NCI-H2081 (cell line): Measurements from ENCODE around the gene USP25.

Experiments
- DNase-seq, 2 experiments: peaks; one replicate each; lab custom pipeline; 2025; lab: John Stamatoyannopoulos, UW

Gene USP25

DNA sequence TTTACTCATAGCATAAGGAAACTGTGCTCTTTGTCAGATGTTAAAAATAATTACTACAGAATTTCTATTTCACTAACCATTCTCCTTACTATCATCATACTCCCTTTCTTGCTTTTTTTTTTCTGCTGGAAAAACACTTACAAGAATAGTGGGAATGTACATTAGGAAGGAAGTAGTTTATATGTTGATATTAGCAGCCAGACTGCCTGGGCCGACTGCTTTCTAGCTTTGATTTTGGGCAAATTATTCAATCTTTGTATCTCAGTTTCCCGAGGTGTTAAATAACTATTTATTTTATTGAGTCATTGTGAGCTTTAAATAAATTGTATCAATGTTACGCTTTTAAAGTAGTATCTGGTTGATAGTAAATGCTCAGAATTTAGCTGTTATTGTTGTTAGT lies 122.4 kb downstream of the USP25 start:
- no peak for DNase-seq

DNA sequence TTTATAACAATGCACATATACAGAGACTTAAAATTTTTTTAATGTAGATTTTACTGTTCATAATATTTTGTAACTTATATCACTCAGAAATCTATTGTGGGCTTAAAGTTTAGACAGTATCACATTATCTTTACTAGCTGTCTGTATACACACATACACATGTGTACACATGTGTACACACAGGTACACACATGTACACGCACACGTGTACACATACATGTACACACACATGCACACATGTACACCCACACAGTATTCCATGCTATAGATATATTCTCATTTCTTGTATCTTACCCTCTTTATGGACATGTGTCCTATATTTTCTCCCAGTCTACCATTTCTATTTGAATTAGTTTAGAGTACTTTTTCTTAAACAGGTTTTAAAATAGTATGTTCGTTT lies 123.3 kb downstream of the USP25 start:
- DNase-seq, result no peak

DNA sequence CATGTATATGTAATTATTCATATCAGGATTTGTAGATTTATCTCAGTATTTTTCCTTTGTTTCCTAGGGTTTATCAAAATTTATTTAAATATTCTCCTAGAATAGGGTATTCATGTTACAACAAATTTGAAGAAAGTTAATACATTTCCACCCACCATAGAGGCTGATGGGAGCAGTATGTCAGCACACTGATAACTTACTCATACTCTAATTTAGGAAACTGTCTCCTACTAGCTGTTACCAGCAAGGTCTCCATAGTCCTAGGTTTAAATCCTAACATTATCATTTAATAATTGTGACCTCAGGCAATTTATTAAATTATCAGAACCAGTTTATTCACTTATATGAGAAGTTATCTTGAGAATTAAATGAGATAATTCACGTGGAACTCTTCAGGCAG lies 127.0 kb downstream of the USP25 start:
- DNase-seq, result no peak

DNA sequence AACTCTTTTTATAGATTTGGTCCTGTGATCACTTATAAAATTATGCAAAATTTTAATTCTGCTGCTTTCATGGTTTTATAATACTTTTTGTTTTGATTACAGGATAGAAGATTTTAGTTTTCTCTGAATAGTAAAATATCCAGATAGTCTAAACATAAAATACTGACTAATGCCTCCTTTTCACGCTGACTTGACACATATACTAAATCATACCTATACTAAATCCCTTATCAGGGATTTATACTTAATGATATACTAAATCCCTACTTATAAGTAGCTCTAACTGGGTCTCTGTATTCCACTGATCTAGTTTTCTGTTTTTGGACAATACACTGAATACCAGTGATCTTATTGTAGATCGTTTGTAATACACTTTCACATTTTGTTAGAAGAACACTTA lies 128.0 kb downstream of the USP25 start:
- DNase-seq, result no peak

DNA sequence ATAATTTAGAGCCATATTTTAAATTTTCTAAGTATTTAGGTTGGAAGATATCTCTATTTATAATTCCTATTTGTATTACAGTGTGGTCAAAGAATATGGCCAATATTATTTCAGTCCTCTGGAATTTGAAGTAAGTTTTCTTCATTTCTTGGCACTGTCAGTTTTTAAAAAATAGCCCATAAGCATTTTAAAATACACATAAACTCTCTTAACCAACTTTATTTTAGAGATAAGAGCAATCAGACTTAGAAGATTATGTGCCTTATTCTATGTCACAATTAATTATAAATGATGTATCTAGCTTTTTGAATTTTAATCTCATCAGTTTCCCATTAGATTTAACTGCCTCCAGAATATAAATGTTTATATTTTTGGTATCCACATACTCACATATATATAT lies 130.8 kb downstream of the USP25 start:
- no peak for DNase-seq

DNA sequence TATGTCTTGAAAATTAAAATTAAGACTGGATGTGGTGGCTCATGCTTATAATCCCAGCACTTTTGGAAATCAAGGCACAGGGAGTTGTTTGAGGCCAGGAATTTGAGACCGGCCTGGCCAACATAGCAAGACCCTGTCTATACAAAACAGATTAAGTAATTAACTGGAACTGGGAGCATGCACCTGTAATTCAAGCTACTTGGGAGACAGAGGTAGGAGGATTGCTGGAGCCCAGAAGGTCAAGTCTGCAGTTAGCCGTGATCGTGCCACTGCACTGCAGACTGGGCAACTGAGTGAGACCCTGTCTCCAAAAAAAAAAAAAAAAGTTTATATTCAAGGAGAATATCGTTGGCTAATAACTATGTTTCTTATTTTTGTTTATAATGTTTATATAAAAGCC lies 139.2 kb downstream of the USP25 start:
- no peak for DNase-seq

DNA sequence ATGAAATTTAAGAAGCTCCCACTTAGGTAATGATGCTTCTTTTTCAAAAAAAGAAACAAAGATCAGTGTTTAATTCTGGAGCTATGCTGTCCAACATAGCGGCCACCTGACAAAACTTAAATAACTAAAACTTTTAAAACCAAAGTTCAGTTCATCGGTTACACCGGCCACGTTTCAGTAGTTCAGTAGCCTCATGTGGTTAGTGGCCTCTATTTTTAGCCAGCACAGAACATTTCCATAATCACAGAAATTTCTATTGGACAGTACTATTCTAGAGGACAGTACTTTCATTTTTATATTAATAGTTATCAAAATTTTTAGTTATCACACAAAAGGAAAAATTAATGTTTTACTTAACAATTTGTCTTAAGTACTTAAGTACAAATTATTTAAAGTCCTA lies 141.0 kb downstream of the USP25 start:
- DNase-seq, result no peak

DNA sequence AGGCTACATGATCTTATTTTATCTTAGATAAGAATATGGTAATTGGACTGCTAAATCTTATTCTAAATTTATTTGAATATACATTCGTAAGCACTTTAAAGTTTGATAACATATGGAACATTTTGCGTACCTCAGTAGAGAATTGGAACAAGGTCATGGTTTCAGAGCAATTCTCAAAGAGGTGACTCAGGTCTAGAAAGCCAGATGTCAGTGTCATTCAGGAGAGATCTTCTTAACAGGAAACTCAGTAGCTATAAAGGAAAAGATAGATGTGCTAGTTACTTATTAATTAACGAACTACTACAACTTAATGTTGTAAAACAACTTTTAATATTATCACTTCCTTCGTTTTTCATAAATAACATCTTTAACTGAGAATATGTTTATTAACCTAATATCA lies 142.5 kb downstream of the USP25 start:
- no peak for DNase-seq

DNA sequence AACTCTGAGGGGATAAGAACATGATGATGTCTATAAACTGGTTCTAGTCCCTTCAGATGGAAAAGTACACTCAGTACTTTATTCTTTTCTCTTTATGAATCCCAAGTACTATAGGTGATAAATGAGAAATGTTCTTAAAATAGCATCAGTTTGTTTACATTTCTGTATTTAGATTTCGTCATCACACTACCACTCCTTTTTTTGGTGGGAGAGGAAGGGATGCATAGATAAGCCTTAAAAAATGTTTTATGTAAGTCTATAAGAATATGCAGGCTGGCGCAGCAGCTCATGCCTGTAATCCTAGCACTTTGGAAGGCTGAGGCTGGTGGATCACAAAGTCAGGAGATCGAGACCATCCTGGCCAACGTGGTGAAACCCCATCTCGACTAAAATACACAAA lies 144.8 kb downstream of the USP25 start:
- DNase-seq, result no peak

DNA sequence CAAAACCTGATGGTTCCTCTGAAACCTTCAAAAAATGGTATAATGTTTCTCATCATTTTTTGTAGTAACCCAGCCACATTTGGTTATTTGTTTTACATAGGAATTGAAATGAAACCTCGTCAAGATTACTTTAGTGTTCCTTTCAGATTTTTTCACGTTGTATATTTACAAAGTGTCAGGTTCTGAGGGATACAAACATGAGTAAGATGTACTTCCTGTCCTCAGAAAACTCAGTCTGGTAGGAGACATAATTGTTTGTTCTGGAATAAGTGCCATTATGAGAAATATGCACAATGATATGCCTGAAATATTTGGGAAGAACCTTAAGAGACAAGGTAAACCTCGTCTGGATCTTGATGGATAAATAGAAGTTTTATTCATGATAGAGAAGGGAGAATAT lies 145.5 kb downstream of the USP25 start:
- no peak for DNase-seq

DNA sequence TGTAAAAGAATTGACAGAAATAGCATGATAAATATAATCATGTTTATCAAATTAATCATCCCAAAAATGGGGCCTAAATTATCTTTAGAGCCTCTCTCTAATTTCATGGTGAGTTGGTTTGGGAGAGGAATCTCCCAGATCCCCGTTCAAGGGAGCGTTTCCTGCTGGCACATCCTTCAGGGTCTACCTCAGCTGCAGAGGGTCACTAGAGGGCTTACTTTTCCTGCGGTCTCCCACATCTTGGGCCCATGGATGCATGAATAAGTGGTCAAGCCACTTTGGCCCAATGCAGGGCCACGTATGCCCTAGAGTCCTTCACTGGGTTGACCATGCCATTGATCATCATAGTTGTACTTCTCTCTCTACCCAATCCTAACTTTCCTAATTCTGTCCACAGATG lies 164.1 kb downstream of the USP25 start:
- no peak for DNase-seq

DNA sequence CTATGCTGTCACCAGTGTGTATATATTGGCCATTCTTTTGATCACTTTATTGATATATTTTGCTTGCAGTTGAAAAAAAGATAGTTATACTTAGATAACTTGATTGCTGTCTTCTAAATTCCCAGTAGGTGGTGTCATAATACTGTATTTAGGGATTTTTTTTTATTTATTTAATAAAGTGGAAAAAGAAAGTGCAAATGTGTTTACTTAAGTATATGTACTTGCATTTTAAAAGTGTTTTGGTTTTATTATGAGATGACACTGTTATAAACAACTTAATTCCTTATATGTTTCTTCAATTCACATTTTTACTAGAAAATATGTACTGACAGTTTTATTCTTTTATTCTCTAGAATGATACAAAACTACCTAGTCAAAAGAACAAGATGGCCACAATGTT lies 164.8 kb downstream of the USP25 start:
- DNase-seq, result no peak

DNA sequence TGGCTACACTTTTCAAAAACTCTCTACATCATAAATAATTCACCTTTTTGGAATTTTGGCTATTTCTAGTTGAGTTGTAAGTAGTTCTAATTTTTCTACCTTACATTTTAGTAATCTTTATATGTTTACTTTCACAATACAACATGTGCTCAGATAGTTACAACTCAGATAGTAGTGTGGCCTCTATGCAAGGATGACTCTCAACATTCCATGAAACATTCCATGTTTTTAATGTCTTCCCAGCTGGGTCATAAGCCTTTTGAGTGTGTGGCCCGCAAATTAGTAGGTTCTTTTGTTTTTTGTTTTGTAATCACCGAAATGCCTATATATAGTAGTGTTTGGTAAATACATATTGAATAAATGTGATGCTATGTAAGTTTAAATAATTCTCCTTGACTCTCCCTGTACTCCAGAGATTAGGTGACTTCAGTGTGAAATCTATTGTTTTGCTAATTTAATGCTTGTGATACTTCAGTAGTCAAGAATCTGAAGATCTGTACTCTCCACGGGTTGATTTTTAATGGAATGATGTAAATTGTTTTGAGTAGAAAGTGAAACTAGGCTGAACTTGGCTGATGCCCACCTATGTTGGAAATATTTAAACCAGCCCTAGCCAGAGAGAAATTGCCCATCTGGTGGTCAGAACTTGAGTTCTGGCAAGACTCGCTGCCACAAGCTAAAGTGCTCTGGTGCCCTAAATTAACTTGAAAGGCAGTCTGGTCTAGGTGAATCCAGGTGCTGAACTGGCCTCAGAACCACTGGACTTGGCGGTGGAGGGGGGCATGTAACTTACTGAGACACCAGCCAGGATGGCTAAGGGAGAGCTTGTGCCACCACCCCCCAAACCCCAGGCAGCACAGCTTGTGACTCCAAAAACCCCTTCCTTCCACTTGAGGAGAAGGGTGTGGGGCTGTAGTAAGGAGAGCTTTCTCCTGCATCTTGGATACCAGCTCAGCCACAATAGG lies 165.6 kb downstream of the USP25 start:
- DNase-seq, result no peak

DNA sequence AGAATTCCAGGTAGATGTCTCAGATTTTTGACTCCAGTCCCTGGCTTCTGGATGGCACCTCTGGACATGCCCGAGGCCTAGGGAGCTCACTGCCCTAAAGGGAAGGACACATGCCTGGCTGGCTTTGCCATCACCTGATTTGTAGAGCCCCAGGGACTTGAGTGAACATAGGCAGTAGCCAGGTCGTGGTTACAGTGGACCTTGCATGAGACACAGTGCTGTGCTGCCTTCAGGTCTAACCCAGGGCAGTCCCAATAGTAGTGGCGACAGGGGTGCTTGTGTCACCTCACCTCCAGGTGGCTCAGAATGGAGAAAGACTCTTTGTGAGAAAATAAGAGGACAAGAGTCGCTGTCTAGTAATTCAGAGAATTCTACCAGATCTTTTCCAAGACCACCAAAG lies 166.7 kb downstream of the USP25 start:
- no peak for DNase-seq

DNA sequence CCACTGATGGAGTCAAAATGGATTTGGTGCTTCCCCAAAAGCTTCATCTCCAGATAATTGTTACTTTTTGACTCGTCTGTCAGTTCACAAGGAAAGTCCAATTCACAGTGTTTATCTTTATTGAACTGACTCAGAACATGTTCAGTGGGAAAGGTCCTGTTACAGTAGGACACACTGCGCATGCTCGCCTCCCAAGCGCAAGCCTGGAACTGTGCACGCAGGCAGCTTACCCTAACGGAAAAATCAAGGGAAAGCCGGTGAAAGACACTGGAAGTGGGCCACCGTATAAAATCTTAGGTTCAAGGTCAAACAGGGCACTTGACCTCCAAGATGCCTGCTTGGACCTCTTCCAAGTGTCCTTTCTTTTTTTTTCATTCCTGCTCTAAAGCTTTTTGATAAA lies 174.6 kb downstream of the USP25 start:
- no peak for DNase-seq

DNA sequence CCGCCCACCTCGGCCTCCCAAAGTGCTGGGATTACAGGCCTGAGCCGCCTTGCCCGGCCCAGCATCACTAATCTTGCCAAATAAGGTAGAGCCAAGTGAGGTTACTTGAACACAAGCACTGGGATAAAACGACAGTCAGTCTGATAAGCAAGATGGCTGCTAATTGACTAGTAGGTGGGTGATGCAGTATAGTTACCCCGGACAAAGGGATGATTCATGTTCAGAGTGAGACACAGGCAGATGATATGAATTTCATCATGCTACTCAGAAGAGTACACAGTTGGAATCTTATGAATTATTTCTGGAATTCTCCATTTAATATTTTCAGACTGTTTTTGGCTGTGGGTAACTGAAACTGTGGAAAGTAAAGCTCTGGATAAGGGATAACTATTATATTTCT lies 178.4 kb downstream of the USP25 start:
- DNase-seq, result no peak

DNA sequence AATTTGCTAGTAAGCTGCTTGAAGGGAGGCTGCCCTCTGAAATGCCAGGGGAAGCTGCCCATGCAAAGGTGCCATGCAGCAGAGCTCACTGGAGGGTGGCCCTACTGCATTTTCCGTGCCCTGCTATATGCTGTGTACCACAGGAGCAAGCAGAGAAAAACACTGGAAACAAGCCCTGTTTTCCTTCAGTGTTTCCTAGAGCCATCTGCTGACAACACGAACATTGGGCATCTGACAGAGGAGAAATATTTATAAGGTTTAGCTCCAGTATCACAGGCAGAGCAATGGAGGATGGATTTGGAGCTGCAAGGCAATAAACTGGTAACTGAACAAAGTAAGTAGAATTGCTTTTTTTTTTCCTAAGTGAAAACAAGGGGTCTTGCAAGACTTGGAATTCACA lies 198.4 kb downstream of the USP25 start:
- no peak for DNase-seq

DNA sequence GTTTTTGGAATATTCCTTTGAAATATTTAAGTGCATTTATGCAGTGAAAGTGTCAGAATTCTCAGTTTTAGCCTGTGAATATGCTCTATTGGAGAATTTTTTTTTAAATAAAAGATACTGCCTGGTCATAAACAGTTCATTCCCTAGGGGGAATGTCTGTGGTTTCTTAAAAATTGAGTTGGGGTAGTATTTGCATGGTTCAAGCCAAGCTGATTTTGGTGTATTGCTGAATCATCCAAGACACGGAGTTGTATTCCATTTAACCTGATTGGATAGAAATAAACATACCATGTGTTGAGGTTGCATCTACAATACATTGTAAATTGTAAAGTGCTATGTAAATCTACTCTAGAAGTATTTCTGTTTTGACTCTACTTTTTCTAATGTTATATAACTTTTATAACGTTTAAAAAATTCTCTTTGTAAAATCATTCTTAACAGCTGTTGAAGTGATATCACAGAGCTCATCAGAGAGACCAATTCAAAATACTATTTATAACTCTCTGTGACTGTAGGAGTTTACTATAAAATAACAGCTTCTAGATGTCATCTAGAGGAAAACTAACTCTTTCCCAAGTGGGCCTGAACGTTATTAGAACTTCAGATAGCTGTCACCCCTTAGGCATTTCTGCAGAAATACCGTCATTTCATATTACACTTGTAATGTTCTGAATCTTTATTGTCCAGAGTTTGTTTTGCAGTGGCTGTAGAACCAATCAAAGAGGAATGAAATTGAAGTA lies 199.1 kb downstream of the USP25 start:
- DNase-seq, result no peak

DNA sequence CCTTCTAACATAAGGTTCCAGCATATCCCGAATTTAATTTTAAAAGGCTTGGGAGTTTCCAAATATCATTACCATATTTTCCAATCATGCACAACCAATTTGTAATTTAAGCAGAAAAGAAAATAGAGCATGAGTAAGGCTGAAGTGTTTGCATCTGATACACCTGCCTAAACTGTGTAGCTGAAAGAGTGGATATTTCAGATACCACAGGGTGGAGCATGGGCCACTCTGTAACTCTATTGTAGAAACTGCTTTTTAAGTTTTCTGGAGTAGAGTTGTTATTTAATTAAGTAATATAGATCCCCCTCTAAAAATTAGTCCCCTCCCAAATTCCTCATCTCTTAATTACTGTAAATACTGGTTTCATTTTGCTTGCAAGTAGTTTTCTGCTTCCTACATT lies 199.8 kb downstream of the USP25 start:
- no peak for DNase-seq
